ENCODE data around the gene RAPGEF5.

Gene RAPGEF5

DNA sequence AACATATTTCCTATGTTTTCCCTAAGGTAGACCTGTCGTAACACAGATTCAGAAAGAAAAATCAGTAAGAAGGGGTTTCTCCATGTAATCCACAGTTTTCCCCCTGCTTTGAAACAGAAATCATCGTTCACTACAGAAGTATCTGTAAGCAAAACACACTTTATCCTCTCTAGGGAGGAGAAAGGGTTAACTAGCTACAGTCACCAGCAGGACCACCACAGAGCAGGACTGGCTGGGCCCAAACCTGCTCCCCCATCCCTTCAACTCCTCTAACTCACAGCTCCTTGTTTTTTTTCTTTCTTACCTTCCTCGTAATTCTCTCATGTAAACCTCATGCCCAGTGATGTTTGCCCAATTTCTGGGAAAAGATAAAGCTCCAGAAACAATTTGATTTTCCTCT is 167.7 kb downstream of the RAPGEF5 start:
- DNase-seq (ENCODE audit: low spot score): no peak

DNA sequence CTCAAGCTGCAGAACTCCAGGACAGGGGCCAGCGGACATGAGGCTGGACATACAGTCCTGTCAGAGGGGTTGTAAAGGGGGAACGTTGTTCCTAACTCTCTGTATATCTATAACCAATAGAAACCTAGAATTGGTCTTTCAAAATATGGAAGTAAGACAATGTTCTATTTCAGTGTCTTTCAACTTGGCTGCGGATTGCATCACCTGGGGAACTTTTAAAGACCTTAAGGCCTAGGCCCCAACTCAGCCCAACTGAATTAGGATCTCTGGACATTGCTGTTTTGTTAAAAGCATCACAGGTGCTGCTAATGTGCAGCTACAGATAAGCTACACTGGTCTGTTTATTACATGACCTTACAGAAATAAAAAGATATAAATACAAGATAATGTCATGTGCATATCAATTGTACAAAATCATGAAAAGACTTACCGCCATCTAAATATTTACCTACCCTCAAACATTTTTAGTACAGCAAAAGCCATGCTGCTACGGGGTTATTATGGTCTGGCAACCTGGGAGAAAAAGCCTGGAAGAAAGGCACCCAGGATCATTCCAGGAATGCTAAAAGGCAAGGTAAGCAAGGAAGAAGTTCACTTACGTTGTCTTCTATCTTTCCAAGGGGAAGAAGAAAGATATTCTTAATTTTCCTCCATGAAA is 169.1 kb downstream of the RAPGEF5 start:
- no peak for DNase-seq (ENCODE audit: low spot score)

- DNase-seq (ENCODE audit: low spot score): no peak
These were observed 171.4 kb downstream of the RAPGEF5 start for GRCh38 chr7:22185559-22185958.

- no peak for DNase-seq (ENCODE audit: low spot score)
These were observed 172.3 kb downstream of the RAPGEF5 start for GRCh38 chr7:22184549-22185199.

GRCh38 chr7:22183522-22184280 is 173.3 kb downstream of the RAPGEF5 start:
- DNase-seq (ENCODE audit: low spot score): no peak

DNA sequence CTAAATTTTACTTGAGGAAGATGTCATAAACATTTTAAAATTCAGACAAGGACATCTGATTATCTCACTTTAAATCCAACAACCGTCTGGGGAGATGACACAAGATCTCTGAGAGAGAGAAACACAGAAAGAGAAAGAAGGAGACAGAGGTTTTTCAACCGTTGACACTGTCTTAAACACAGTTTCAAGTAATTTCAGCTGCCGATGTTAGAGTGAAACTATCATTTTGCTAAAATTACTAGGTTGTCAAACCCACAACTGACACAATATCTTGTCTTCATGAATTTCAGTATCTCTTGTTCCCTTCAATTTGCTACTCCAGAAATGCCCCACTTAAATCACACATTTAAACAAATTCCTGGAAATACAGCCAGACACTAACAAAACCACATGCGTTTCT is 174.8 kb downstream of the RAPGEF5 start:
- no peak for DNase-seq (ENCODE audit: low spot score)

DNA sequence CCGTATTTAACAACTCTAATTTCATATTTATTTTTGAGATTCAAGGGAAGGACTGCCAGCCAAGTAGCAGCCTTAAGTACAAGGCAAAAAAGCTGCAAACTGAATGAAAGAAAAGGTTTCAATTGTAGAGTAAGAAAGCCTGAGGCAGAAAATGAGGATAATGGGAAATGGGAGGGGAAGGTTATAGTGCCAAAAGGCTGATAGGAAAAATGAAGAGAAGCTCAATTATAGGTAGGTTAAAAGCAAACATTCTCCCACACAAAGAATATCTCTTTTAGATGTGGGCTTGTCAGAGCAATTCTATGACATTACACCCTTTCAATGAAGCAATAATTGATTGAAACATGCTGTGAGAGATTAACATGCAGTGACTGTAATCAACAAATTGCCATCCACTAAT is 175.3 kb downstream of the RAPGEF5 start:
- no peak for DNase-seq (ENCODE audit: low spot score)

DNA sequence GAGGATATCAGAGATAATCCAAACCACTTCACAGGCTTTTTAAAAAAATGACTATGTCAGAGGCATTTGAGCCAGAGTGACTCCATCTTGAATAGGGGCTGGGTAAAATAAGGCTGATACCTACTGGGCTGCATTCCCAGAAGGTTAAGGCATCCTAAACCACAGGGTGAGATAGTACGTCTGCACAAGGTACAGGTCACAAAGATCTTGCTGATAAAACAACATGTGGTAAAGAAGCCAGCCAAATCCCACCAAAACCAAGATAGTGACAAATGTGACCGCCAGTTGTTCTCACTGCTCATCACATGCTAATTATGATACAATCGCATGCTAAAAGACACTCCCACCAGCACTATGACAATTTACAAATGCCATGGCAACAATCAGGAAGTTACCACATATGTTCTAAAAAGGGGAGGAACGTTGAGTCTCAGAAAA is 177.5 kb downstream of the RAPGEF5 start:
- DNase-seq (ENCODE audit: low spot score): no peak

DNA sequence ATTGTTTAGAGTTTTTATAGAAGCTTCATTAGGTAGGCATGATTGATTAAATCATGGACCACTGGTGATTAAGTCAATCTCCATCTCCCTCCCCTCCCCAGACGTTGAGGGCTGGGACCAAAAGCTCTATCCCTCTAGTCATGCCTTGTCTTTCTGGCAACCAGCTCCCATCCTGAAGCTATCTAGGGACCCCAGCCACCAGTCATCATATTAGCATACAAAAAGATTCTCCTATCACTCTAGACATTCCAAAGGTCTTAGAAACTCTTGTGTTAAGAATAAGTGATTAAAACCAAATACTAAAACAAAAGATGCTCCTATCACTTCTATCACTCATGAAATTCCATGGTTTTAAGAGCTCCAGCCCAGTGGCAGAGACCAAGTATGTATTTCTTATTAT is 178.2 kb downstream of the RAPGEF5 start:
- no peak for DNase-seq (ENCODE audit: low spot score)

GRCh38 chr7:22176791-22177412 is 180.1 kb downstream of the RAPGEF5 start:
- no peak for DNase-seq (ENCODE audit: low spot score)

- DNase-seq (ENCODE audit: low spot score): no peak
These were observed 182.4 kb downstream of the RAPGEF5 start for GRCh38 chr7:22174574-22174953.

DNA sequence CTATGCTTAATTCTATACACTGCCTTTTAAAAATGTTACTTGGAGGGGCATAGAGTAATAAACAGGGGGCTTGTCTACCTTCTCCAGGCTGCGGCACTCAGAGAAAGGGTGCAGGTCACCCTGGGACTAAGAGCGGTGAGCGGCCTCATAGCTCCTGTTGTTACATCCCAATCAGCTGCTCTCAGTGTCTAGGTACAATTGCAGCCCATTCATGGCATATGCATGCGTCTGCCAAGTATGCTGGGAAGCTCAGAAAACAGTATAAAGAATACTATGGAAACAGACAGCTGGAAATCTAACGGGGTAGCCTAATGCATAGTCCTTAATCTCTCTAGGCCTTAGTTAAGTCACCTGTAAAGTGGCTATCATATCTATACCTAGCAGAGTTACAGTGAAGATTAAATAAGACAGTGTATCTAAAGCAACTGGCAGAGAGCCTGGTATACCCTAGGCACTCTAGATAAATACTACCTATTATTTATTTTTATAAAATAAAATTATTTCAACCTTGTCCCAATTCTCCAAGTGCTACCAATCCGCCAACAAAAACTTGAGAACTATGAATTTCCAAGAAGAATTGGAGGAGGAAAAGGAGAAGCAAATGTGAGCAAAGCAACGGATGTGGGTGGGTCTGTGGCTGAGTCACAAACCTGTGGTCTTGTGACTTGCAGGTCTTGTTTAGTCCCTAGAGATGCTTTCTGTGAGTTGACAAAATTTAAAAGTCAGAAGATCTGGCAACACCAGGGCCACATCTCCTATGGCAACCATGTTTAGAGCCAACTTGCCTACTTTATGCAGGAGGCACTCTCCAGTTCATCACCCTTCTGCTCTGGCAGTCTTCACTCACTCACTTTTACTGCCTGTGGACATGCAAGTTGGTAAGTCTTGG is 183.0 kb downstream of the RAPGEF5 start:
- peak; percentile 2 for DNase-seq (ENCODE audit: low spot score)

GRCh38 chr7:22168129-22168634 is 188.8 kb downstream of the RAPGEF5 start:
- no peak for DNase-seq (ENCODE audit: low spot score)

DNA sequence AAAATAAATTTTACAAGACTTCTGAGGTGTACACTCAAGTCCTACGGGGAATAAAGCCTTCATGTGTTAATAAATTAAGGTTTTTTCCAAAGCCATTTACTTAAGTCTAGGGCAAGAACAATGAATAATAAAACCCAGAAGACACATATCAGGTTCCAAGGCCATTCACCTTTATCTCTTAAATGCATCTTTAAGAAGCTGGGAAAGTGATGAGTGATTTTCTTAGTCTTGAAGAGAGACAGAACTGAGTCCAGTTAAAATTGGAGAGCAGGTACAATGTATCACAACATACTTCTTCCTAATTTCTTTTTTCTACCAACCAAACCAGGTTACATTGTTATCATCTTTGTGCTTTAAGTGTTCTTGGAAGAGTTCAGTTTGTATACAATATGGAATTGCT is 189.5 kb downstream of the RAPGEF5 start:
- DNase-seq (ENCODE audit: low spot score): no peak

GRCh38 chr7:22166928-22167327 is 190.0 kb downstream of the RAPGEF5 start:
- DNase-seq (ENCODE audit: low spot score): no peak

GRCh38 chr7:22159341-22159740 is 197.6 kb downstream of the RAPGEF5 start:
- no peak for DNase-seq (ENCODE audit: low spot score)

DNA sequence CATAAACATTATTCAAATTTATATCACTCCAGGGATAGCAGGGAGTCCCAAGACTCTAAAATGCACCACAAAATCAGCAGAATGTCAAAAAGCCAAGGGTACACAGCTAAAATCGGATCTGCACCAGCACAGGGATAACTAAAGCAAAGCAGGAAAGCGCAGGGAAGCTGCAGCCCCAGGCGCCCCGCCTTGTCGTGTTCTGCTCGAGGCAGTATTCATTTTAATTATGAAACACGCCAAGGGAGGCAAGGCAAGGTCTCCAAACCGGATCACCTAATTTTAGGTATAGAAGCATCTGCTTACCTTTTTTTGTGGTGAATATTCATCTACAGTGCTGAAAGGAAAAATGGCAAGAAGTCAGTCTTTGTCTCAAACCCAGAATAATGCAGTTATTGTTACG is 199.4 kb downstream of the RAPGEF5 start:
- DNase-seq (ENCODE audit: low spot score): no peak

DNA sequence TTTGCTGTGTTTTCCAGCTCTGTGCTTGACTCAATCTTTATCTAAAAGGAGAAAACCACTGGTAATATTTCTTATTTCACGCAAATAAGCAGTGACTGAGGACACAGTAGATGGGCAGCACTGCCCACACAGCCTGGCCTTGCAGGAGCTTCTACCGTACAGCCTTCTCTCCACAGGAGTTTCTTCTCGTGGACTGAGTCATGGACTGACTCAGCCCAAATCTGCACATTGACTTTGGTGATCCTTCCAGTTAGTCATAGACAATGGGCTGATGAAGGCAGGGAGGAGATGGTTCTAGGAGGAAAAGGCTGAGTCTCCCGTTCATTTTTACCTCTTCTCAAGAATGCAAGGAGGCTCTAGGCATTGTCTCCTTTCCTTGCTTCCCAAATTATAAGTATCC is 200.7 kb downstream of the RAPGEF5 start:
- no peak for DNase-seq (ENCODE audit: low spot score)

GRCh38 chr7:22154143-22154529 is 202.8 kb downstream of the RAPGEF5 start:
- DNase-seq (ENCODE audit: low spot score): no peak

DNA sequence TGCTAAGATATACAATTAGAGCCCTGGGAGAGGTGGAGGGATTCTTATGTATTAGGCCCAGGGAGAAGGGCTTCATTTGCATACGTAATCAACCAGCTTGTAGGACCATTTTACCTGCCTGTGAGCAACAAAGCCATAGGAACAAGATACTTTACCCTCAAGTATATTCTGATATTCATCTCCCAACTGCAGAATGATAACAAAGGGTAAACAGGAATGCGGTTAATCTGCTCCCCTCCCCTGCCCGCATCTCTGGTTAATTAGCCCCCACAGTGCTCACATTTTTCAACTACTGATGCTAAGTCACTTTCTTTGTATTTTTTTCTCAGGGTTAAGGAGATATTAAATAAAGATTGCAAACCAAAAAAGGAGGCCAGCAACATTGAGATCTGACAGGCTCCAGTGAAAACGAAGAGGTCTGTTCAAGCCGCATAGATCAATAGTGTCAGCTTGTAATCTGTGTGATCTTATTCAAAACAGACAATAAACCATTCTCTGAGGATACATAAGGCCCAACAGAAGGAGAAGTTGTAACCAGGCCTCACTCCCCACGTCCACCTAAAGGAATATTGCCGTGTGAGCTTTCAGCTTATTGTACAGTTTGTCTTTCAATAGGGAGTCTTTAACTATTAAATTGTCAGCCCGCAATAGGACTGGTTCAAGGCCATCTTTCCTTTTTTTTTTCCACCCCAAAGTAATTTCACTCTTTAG is 203.4 kb downstream of the RAPGEF5 start:
- DNase-seq (ENCODE audit: low spot score): no peak

DNA sequence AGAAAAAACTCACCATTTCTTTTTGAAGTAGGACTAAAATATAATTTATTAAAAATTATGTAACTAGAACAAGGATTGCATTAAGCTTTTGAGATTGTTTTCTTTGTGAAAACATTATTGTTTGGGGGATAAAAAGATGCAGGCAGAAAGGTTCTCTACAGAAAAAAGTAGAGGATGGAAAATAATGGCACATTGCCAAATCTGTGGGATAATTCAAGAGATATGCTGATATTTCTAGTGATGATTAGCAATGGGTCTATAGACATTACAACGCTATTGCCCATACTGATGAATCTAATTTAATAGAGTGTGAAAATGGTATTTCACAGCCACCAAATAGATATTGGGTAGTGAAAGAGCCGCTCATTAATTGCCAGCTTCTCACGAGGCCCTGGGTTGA is 204.3 kb downstream of the RAPGEF5 start:
- DNase-seq (ENCODE audit: low spot score): no peak
